GM04504 (cell line): Measurements from ENCODE around the gene GMCL2.

Experiments used
- DNase-seq: peaks from one replicate; pipeline ENCODE4 v3.0.0-alpha.2; 2012; ENCODE audit warnings: low read depth

Gene GMCL2

GRCh38 chr5:178180141-178180863 is 6.9 kb downstream of the GMCL2 start:
- DNase-seq: no peak

DNA sequence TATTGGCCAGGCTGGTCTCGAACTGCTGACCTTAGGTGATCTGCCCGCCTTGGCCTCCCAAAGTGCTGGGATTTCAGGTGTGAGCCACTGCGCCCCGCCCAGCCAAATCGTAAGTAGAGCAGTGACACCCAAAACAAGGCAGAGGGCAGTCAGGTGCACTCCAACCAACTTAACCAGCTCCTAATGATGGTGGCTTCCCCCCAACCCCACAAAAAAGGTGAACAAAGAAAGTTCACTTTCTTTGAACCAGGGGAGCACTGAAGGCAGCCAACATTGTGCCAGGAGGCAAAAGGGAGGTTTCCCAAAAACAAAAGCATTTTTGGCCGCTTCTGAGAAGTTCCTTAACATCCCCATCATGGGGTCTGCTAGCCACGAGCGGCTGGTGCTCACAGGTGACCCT is 9.6 kb downstream of the GMCL2 start:
- DNase-seq: no peak

- no peak for DNase-seq
These were observed 10.4 kb downstream of the GMCL2 start for GRCh38 chr5:178176791-178177190.

DNA sequence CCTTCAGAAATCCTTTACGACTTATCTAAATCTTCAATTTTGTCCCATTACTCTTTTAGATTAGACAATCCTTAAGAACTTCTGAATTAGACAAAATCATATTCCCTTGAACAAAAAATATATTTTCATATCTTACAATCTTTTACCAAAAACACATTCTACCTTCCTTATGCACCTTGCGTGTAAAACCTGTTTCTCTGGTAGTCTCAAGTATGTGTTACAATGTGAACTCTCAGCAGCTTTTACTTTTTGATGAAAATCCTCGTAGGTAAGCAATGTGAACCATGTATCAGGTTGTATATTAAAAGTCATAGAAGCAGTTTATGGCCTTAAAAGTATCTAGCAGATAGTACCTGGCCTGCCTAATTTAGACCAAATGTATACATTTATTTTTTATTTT is 12.7 kb downstream of the GMCL2 start:
- no peak for DNase-seq

DNA sequence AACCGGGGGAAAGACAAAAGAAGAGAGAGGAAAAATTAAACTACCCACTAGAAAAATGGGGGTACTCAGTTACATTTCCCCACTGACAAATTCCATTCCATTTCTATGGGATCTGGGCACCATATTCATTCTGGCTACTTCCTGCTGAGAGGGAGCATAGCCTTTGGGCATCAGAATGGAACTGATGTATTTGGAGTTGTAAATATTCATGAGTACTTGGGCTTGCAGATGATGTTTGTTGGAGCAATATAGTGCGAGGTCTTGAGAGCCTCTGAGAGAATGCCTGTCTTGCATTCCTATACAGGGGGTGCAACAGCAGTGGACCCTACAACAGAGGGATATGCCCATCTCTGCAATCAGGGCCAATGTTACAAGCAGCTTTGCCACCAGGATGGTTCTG is 16.7 kb downstream of the GMCL2 start:
- DNase-seq: no peak

DNA sequence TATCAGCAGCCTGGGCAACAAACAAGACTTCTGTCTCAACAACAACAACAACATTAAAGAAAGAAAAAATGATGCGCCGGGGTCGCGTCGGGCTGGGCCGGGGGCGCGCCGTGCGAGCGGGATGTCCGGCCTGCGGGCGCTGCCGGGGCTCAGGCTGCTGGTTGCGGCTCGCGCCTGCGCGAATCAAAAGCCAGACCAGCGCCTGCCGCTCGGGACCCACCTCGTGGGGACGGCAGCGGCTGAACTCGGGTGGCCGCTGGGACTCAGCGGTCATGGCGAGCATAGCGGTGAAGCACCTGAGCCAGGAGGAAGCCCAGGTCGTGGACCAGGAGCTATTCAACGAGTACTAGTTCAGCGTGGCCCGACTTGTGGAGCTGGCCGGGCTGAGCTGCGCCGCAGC is 21.6 kb downstream of the GMCL2 start:
- DNase-seq: no peak

DNA sequence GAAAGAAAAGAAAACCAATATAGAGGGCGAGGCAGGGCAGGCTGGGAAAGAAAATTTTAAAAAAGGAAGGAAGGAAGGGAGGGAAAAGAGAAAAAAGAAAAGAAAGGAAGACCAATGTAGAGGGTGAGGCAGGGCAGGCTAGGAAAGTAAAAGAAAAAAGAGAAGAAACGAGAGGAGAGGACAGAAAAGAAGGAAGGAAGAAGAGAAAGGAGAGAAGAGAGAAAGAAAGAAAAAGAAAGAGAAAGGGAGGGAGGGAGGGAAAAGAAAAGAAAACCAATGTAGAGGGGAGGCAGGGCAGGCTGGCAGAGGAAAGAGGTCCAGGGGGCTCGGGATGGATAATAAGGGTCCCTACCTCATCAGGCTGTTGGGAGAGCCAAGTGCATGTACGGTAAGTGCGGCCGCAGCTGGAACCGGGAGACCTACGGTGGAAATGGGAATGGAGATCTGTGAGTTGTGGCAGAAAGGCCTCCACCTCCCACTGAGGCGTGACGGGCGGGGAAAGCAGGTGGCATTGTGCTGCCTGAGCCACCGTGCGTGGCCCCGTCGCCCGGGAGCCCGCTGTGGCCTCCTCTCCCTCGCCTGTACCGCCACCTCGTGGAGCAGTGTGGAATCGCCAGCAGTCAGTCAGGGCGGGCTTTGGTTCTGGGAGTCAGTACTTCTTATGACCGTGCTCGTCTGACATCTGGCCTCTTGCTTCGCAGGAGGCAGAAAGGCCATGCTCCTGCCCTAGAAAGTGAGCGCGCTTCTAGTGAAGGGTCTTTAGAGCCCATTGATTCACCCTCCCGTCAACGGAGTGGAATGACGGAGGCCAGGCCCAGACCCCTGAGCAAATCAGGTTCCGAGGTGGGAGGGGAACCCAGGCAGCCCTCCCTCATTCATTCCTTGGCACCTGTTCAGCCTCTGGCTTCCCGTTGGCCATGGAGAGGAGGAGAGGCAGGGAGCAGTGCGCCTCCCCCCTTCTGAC is 23.1 kb downstream of the GMCL2 start:
- DNase-seq: peak; percentile 37

- DNase-seq: no peak
These were observed 24.7 kb downstream of the GMCL2 start for GRCh38 chr5:178162481-178162880.

DNA sequence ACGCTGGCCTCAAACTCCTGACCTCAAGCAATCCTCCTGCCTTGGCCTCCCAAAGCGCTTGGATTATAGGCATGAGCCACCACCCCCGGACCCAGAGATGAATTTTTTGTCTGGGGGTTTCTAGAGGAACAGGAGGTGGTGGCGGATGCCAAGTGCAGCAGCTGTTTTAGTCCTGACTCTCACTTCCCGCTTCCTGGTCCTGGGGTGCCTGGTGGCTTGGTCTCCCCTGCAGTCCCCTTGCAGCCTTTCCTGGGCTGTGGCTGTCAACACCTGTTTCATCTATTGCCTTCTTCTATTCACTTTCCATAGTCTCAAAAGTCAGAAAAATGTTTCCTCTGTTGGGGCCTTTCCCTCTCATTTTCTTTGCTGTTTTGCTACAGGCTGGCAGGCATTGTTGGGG is 27.0 kb downstream of the GMCL2 start:
- DNase-seq: no peak

DNA sequence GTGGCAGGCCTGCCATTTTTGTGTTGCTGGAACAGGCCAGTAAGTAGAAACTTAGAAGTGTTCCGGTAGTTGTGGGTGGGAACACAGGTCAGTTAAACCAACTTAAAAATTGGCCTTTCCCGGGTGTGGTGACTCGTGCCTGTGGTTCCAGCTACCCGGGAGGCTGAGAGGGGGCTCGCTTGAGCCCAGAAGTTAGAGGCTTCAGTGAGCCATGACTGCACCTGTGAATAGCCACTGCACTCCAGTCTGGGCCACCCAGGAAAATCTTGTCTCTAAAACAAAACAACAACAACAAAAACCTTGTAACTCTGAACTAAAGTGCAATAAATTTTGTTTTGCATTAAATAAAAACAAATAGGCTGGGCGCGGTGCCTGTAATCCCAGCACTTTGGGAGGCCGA is 32.1 kb downstream of the GMCL2 start:
- DNase-seq: no peak

- DNase-seq: peak; percentile 97
These were observed 33.4 kb downstream of the GMCL2 start, which contains the start of gene NHP2 for GRCh38 chr5:178153530-178154340. Gene NHP2, minus strand, starts transcription at chr5:178153885. Its CDS starts 68 bp downstream, at chr5:178153817.

DNA sequence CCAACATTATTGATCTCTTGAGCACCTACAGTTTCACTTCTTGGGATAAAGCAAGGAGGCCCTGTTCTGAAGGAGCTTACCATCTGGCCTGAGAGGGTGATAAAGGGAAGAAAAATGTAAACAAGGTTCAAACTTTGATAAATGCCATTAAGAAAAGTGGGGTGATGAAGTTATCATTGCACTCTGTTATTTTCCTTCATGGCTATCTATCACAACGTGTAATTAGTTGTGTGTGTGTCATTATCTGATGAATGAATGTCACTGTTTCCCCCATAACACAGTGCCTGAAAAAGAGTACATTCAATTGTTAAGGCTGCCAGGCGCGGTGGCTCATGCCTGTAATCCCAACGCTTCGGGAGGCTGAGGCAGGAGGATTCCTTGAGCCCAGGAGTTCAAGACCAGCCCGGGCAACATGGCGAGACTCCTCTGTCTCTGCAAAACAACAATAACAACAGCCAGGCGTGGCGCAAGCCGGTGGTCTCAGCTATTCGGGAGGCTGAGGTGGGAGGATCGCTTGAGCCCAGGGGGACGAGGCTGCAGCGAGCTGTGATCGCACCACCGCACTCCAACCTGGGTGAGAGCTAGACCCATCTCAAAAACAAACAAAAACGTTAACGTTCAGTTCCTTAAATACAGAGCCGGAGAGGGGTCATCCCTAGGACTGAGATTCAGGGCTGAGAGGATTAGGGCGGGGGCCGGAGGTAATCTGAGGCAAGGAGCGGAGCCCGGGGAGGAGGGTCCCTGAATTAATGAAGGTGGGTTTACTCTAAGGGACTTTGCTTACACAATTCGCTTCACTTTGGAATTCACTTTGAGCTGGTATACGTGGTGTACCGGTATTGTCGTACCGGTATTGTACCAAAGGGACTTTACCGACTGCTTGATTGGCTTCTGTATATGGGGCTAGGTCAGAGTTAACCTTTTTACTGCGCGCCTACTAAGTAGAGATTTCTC is 34.4 kb downstream of the GMCL2 start:
- no peak for DNase-seq

DNA sequence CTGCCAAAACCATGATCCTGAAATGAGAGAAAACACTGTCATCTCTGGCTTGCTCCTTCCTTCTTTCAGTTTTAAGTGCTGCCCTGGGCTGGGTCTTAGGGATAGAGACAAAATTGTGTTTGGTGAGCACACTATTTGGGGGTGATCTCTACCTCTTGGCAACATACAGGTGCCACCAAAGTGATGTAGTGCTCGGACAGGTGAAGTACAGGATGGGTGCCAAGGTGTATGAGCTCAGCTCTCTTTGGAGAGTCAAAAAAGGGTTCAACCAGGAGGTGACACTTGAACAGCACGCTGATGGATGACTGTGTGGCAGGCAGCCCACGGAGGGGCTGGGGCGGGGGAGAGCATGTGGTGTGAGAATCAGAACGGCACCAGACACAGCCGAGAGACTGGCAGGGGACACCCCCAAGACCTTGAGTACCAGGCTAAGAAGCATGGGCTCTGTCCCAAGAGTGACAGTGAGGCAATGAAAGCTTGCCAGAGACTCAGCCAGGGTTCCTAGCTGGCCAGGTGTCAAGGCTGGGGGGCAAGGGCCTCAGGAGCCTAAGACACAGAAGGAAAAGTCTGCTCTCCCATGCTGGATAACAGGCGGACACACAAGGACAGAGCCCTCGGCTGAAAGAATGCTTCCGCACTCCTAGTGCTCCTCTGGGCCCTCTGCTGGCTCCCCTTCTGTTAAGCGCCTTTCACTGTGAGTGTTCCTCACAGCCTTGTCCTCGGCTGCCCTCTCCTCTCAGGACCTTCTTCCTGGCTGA is 36.0 kb downstream of the GMCL2 start:
- no peak for DNase-seq

DNA sequence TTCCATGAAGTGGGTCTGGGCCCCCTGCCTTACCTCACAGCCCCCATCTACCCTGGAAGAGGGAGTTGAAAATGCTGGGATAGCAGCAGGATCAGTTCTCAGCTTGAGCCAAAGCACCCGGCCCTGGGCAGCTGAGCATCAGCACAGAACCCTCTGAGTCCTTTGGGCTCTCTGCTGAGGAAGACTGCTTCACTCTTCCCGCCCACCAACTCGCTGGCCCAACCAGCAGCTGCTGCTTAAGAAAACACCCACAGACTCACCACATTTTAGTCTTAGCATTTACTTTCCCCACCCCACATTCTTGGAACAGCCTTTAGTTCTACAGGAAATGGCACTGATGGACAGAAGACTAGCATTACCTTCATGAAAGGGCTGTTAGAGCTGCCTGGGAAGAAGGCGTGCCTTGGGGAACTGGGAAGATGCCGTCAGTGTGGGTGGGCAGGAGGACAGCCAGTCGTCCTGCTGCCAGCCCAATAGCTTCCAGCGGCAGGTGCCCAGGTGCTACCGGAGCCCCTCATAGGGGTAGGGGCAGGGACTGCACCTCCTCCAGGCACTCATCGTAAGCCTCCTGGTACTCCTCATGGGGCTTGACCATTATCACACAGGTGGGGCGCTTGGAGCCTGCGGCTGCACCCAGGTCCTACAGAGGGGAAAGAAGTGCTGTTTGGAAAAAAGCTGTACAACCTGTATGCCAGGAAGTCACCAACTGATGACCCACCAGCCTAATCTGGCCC is 37.8 kb downstream of the GMCL2 start:
- DNase-seq: no peak

GRCh38 chr5:178147406-178147805 is 39.8 kb downstream of the GMCL2 start:
- DNase-seq: no peak

GRCh38 chr5:178145965-178146820 is 41.0 kb downstream of the GMCL2 start:
- DNase-seq: no peak

DNA sequence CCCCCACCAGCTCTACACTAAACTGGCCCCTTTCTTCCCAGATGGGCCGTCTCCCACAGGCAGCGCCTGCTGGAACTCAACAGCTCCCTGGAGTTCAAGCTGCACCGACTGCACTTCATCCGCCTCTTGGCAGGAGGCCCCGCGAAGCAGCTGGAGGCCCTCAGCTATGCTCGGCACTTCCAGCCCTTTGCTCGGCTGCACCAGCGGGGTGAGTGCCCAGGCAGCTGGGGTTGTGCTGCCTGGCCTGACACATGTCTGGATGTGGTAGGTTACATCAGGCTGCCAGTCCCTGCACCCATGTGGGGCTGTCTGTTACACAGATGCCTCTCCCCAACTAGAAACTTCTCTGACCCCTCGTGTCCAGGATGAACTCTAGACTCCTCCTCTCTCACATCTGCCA is 43.3 kb downstream of the GMCL2 start:
- DNase-seq: no peak

DNA sequence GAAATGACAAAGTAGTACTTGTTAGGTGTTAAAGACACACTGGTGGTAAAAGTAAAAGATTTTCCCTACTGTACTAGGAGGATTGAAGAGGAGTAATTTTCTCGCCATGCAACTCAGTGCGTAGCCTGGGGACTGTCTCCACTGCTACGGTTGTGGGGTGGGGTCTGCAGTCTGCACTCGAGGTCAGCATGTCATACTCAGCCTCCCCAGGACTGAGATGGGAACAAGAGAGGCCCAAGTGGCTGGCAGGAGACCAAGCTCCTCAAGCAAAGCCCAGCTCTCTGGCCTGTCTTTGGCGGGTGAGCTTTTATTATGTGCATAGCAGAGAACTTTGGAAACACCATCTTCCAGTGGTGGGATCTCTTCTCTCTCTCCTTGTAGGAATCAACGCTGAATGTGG is 43.9 kb downstream of the GMCL2 start:
- DNase-seq: no peak

DNA sequence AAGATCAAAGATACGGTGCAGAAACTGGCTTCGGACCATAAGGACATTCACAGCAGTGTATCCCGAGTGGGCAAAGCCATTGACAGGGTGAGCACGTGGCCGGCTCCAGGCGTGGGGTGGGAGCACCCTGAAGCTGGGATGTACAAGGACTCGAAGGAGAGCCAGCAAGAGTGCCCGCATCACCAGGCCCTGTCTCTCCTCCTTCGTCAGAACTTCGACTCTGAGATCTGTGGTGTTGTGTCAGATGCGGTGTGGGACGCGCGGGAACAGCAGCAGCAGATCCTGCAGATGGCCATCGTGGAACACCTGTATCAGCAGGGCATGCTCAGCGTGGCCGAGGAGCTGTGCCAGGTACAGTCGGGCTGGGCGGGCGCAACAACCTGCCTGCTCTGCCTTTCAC is 44.5 kb downstream of the GMCL2 start:
- DNase-seq: no peak
